EL (cell line): ENCODE results near the gene GLOD5.

Experiments
- DNase-seq: peaks from one replicate; pipeline ENCODE4 v3.0.0-alpha.2; 2016

GLOD5 gene

GRCh38 chrX:48761674-48762471 lies at the start of gene GLOD5:
Gene GLOD5, plus strand, starts transcription at chrX:48761747. Its CDS starts 44 bp downstream, at chrX:48761791.
- no peak for DNase-seq

GRCh38 chrX:48711929-48712505 lies 49.5 kb upstream of the GLOD5 start:
- no peak for DNase-seq

GRCh38 chrX:48713847-48714246 lies 47.7 kb upstream of the GLOD5 start:
- DNase-seq: no peak

- DNase-seq: no peak
Measured at GRCh38 chrX:48714573-48714972, 47.0 kb upstream of the GLOD5 start.

GRCh38 chrX:48715072-48715471 lies 46.5 kb upstream of the GLOD5 start:
- DNase-seq: peak; percentile 7

GRCh38 chrX:48715876-48716502 lies 45.6 kb upstream of the GLOD5 start:
- DNase-seq: peak; percentile 6

GRCh38 chrX:48719958-48720357 lies 41.6 kb upstream of the GLOD5 start:
- no peak for DNase-seq

GRCh38 chrX:48720577-48721250 lies 40.8 kb upstream of the GLOD5 start:
- no peak for DNase-seq

GRCh38 chrX:48721916-48722315 lies 39.6 kb upstream of the GLOD5 start:
- DNase-seq: no peak

GRCh38 chrX:48726596-48726995 lies 35.0 kb upstream of the GLOD5 start:
- DNase-seq: no peak

GRCh38 chrX:48728653-48729052 lies 32.9 kb upstream of the GLOD5 start:
- no peak for DNase-seq

- no peak for DNase-seq
Measured at GRCh38 chrX:48736303-48736702, 25.2 kb upstream of the GLOD5 start.

- no peak for DNase-seq
Measured at GRCh38 chrX:48736878-48737212, 24.7 kb upstream of the GLOD5 start.

- peak; percentile 95 for DNase-seq
Measured at GRCh38 chrX:48737213-48737938, 24.2 kb upstream of the GLOD5 start.

GRCh38 chrX:48737940-48738339 lies 23.6 kb upstream of the GLOD5 start:
- DNase-seq: no peak

GRCh38 chrX:48741834-48742233 lies 19.7 kb upstream of the GLOD5 start:
- DNase-seq: no peak

- DNase-seq: no peak
Measured at GRCh38 chrX:48745222-48745621, 16.3 kb upstream of the GLOD5 start.

GRCh38 chrX:48747415-48748016 lies 14.0 kb upstream of the GLOD5 start:
- DNase-seq: no peak

- no peak for DNase-seq
Measured at GRCh38 chrX:48749182-48749581, 12.4 kb upstream of the GLOD5 start.

- DNase-seq: no peak
Measured at GRCh38 chrX:48751343-48751742, 10.2 kb upstream of the GLOD5 start.

GRCh38 chrX:48752498-48752897 lies 9.0 kb upstream of the GLOD5 start:
- DNase-seq: no peak

GRCh38 chrX:48753708-48754228 lies 7.8 kb upstream of the GLOD5 start:
- DNase-seq: no peak
